ENCODE data around the gene PTBP1.
"Not testable (repeated sequence)": the region's sequence is repeated elsewhere in the genome, so short reads cannot be mapped to it uniquely, and the experiment has no call there.

The PTBP1 gene

GRCh38 chr19:812049-812746 lies 14.9 kb downstream of the PTBP1 start:
- DNase-seq: no peak

GRCh38 chr19:812747-813218 lies 15.5 kb downstream of the PTBP1 start:
- no peak for DNase-seq

GRCh38 chr19:813219-814151 lies 16.2 kb downstream of the PTBP1 start:
- no peak for DNase-seq

GRCh38 chr19:814152-815078 lies 17.2 kb downstream of the PTBP1 start:
- DNase-seq: no peak

- no peak for DNase-seq
Measured at GRCh38 chr19:815079-815774, 18.0 kb downstream of the PTBP1 start.

GRCh38 chr19:815775-816499 lies 18.7 kb downstream of the PTBP1 start:
- no peak for DNase-seq

GRCh38 chr19:816500-816857 lies 19.2 kb downstream of the PTBP1 start:
- DNase-seq: no peak

GRCh38 chr19:820212-820611 lies 23.0 kb downstream of the PTBP1 start:
- not testable (repeated sequence) for DNase-seq

- DNase-seq: no peak
Measured at GRCh38 chr19:821231-821824, 24.1 kb downstream of the PTBP1 start.

- no peak for DNase-seq
Measured at GRCh38 chr19:821825-822503, 24.7 kb downstream of the PTBP1 start, which contains the start of gene PLPPR3. PLPPR3 (minus strand) TSS chr19:821955; CDS start chr19:821559, 396 bp downstream.

- no peak for DNase-seq
Measured at GRCh38 chr19:823565-824121, 26.4 kb downstream of the PTBP1 start.

- DNase-seq: no peak
Measured at GRCh38 chr19:824885-825284, 27.6 kb downstream of the PTBP1 start.

GRCh38 chr19:825897-826644 lies 28.8 kb downstream of the PTBP1 start:
- no peak for DNase-seq

GRCh38 chr19:827314-827709 lies 30.1 kb downstream of the PTBP1 start:
- DNase-seq: no peak

- no peak for DNase-seq
Measured at GRCh38 chr19:827710-828321, 30.6 kb downstream of the PTBP1 start, which contains the start of gene AZU1. AZU1 (plus strand) TSS chr19:827837; CDS start chr19:827847, 10 bp downstream.

- no peak for DNase-seq
Measured at GRCh38 chr19:829129-829758, 32.0 kb downstream of the PTBP1 start.

GRCh38 chr19:831407-832369 lies 34.4 kb downstream of the PTBP1 start:
- DNase-seq: no peak

All from EL (cell line).